Mammary epithelial cell (primary cell): ENCODE results near the gene MICU1.

Source experiments
- CTCF ChIP-seq, 2 donors: IDR thresholded peaks in 1 of 2; conservative IDR thresholded peaks in 1 of 2; 2 replicates each; pipeline ENCODE4 v1.5.1; 2011 to 2012; ENCODE audit warnings: inconsistent platforms in 2 of 2, low read length in 2 of 2, mild to moderate bottlenecking in 2 of 2, control low read depth in 1 of 2, low read depth in 1 of 2; ENCODE audit not compliant: insufficient read depth in 1 of 2; ENCODE audit errors: extremely low read depth in 1 of 2
- EZH2 ChIP-seq: IDR thresholded peaks from 2 replicates; pipeline ENCODE4 v1.6.1; 2012; ENCODE audit warnings: low read length, inconsistent platforms, borderline replicate concordance

DNA sequence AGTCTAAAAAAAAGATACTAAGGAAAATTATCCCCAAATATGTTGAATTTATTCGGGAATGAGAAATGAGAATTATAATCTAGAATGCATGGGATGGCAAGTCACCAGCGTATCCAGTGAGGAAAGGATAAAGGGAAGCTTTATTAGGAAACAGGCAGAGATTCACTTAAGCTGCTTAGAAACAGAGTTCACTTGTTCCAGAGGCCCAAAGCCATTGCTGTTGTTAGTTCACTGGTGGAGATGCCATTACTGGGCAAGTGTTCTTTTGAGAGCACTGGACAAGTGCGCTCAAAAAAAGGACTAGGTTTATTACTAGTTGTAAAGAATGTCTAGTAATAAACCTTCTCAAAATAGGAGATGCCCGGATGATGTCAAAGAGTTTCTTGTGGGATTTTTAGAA is 51.2 kb downstream of the MICU1 start:
- TF ChIP-seq EZH2 (no peak), CTCF (conservative IDR thresholded peaks at IDR 0.05 in 1 of 2, IDR thresholded peaks at IDR 0.05 in 1 of 2; ENCODE audit: extremely low read depth in 1 of 2, insufficient read depth in 1 of 2, low read depth in 1 of 2, low read length in 2 of 2) (no peak)
